ENCODE data around the gene PIK3AP1.
"Not testable (repeated sequence)": the region's sequence is repeated elsewhere in the genome, so short reads cannot be mapped to it uniquely, and the experiment has no call there.

Gene PIK3AP1

GRCh38 chr10:96584035-96584434 lies 136.3 kb downstream of the PIK3AP1 start:
- no peak for DNase-seq (ENCODE audit: low read depth in 2 of 3, low spot score in 2 of 3)

DNA sequence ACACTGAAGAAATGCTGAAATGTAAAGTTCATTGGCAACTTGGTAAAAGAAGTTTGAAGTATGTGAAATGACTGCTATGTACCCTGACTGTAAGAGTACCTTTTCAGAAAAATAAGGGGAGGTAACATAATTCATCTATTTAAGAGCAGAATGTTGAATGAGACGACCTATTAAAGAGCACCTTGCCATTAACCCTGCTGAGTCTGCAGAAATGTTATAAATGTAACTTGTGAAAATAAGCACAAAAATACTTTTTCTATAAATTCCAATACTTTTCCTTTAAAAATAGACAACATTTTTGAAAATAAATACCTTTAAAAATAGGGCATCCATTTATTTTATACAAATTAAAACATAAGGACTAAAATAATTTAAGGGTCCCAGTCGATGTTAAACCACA lies 141.2 kb downstream of the PIK3AP1 start:
- DNase-seq (ENCODE audit: low read depth in 2 of 3, low spot score in 2 of 3): no peak

- DNase-seq (ENCODE audit: low read depth in 2 of 3, low spot score in 2 of 3): no peak
Measured at GRCh38 chr10:96578633-96579032, 141.7 kb downstream of the PIK3AP1 start.

GRCh38 chr10:96578022-96578421 lies 142.3 kb downstream of the PIK3AP1 start:
- no peak for DNase-seq (ENCODE audit: low read depth in 2 of 3, low spot score in 2 of 3)

DNA sequence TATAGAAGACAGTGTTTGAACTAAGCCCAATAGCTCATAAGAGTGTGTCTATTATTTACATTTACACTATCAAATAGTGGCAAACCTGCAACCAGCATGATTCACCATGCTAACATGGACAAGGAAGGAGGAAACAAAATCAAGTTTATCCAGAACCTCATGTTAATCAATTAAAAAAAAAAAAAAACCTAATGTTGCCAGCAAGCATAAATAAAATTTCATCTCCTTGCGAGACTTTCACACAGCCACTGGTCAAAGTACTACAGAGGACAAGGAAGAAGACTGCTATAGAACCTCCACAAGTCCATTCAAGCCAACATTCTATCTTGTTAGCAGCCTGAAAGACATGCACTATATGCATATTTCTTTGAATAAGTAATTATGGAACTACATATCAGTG lies 143.2 kb downstream of the PIK3AP1 start:
- DNase-seq (ENCODE audit: low read depth in 2 of 3, low spot score in 2 of 3): no peak

DNA sequence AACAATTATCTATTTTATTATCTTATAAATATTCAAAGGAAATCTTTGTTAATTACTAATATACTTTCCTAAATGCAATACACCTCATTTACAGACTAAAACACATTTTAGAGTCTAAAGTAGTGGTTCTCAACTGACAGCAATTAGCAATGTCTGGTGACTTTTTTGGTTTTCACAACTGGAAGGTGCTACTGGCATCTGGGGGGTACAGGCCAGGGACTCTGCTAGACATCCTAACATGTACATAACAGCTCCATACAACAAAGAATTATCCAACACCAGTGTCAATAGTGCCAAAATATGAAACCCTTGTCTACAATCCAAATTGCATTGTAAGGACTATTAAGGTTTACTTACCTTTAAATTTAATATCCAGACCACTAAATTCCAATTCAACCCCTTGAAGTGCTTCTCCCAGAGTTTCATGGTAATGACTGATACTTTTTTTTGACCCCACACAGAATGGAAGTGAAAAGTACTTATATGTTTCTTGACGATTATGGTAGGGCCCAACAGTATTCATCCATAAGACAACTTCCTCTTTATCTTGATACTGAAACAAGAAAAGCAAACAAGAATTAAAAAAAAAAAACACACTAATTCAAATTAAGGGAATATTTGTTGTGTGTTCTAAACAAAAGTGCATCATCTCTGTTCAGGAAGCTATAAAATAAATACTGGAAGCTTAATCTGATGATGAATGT lies 143.9 kb downstream of the PIK3AP1 start:
- DNase-seq (ENCODE audit: low read depth in 2 of 3, low spot score in 2 of 3): no peak

DNA sequence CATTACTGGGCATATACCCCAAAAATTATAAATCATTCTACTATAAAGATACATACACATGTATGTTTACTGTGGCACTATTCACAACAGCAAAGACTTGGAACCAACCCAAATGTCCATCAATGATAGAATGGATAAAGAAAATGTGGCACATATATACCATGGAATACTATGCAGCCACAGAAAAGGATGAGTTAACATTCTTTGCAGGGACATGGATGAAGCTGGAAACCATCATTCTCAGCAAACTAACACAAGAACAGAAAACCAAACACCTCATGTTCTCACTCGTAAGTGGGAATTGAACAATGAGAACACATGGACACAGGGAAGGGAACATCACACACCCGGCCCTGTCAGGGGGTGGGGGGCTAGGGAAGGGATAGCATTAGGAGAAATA lies 145.8 kb downstream of the PIK3AP1 start:
- DNase-seq (ENCODE audit: low read depth in 2 of 3, low spot score in 2 of 3): not testable (repeated sequence)

- DNase-seq (ENCODE audit: low read depth in 2 of 3, low spot score in 2 of 3): no peak
Measured at GRCh38 chr10:96573036-96573435, 147.3 kb downstream of the PIK3AP1 start.

DNA sequence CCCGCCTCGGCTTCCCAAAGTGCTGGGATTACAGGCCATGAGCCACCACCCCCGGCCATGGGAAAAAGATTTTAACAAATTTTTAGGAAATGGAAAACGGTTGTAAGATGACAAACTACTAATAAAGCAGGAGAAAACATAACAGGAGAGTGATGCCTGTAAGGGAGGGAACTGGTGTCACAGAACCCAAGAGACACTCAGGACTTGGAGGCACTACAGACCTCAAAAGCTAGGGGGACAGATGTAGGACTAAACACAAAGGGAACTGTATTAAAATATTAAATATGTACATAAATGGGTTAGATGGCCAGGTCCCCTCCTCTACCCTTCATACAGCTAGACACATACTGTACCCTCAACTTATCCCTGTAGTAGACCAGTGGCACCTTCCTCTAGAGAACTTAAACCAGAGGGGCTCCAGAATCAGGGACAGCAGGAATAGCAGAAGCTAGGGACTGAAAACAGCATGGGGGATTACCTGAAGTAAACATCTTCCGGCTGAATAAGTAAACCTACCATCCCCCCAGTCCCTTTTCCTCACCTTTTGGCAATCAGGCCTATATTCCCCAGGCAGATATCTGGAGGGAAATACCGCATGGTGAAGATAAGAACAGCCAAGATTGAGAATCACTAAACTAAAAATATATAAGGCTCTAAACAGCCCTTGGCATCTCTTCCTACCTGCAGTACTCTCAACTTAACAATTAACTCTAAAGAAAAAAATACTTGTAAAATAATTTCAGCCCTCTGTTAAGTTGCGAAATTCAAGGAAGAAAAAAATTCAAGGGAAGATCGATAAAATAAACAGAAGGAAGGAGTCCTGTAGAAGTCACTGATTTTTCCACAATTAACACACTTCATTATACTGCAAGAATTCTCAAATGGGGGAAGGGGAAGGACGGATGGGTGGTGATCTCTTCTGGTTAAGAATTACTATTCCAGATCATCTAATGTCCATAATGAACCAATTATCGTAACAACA lies 149.0 kb downstream of the PIK3AP1 start:
- DNase-seq (ENCODE audit: low read depth in 2 of 3, low spot score in 2 of 3): no peak

- DNase-seq (ENCODE audit: low read depth in 2 of 3, low spot score in 2 of 3): no peak
Measured at GRCh38 chr10:96570511-96570910, 149.8 kb downstream of the PIK3AP1 start.

GRCh38 chr10:96568402-96568801 lies 151.9 kb downstream of the PIK3AP1 start:
- DNase-seq (ENCODE audit: low read depth in 2 of 3, low spot score in 2 of 3): no peak

- no peak for DNase-seq (ENCODE audit: low read depth in 2 of 3, low spot score in 2 of 3)
Measured at GRCh38 chr10:96565774-96566173, 154.5 kb downstream of the PIK3AP1 start.

DNA sequence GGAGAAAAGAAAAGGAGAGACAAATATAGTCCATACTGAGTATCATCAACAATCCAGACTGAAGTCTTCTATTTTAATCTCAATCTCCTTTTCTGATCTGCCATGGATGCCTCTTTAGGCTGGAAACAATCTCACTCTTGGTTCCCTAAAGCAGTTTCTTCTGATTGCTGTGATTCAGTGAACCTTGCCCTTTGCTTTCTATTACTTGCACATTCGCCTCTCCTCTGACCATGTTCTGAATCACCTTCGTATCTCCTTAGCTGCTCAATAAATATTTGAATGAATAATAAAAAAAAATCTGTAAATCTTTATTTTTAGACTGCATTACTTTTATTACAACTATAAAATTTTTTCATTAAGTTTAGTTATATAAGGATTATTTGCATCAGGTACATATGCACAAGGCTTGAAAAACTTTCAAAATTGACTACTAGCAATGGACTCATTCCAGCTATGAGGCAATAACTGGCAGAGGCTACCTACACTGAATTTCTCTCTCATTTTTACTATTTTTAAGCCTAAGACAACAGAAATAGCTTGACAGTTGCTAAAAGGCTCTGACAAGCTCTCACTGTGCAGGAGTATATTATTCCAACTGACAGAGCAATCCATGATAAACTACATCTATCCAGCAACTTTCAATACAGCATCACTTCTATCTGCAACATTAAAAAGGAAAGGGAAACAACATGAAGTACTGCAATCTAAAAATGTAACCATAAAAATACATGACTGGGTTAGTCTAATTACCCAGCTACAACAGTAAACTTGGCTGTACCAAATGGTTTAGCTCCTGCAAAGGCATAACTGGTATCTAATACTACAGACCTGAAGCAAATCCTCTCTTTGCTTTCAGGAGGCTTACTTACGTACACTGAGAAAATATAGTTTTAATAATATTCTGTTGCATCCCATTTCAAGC lies 159.1 kb downstream of the PIK3AP1 start:
- DNase-seq (ENCODE audit: low read depth in 2 of 3, low spot score in 2 of 3): no peak

DNA sequence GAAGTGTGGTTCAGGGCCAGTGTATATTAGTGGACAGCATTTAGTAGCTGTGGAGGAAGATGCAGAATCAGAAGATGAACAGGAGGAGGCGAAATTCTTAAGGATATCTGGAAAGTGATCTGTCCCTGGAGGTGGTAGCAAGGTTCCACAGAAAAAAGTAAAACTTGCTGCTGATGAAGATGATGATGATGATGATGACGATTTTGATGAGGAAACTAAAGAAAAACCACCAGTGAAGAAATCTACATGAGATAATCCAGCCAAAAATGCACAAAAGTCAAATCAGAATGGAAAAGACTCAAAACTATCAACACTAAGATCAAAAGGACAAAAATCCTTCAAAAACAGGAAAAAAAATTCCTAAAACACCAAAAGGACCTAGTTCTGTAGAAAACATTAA lies 159.8 kb downstream of the PIK3AP1 start:
- DNase-seq (ENCODE audit: low read depth in 2 of 3, low spot score in 2 of 3): no peak

DNA sequence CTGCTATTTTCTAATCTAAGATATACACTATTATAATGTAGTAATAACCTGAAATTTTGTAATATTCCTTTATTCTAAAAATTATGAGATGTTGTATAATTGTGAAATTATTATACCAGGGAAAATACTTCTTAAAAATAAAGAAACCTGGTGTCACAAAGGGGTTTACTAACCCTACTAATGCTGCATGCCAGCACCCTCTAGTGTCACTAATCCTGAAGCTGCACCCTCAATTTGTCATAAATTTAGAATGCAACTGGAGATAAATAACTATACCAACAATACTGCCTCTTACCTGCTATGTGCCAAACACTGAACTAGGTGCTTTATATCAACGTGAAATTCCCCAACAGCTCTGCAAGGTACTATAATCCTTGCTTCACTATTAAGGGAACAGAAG lies 164.3 kb downstream of the PIK3AP1 start:
- DNase-seq (ENCODE audit: low read depth in 2 of 3, low spot score in 2 of 3): no peak

GRCh38 chr10:96555330-96555729 lies 165.0 kb downstream of the PIK3AP1 start:
- no peak for DNase-seq (ENCODE audit: low read depth in 2 of 3, low spot score in 2 of 3)

DNA sequence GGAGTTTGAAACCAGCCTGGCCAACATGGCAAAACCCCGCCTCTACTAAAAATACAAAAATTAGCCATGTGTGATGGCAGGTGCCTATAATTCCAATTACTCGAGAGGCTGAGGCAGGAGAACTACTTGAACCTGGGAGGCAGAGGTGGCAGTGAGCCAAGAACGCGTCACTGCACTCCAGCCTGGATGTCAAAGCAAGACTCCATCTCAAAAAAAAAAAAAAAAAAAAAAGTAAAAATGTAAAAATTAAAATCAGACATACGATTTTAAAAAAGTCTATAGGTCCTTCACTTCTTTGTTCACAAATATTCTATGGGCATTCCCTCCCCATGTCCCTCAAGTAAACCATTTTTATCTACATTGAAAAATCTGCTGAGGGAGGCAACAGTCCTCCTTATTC lies 171.7 kb downstream of the PIK3AP1 start:
- no peak for DNase-seq (ENCODE audit: low read depth in 2 of 3, low spot score in 2 of 3)

DNA sequence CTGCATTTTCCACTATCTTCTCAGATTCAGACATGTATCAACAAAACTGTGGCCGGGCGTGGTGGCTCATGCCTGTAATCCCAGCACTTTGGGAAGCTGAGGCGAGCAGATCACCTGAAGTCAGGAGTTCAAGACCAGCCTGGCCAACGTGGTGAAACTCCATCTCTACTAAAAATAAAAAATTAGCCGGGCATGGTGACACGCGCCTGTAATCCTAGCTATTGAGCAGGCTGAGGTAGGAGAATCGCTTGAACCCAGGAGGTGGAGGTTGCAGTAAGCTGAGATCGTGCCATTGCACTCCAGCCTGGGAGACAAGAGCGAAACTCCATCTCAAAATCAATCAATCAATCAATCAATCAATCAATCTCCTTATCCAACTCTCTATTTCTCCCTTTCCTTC lies 174.8 kb downstream of the PIK3AP1 start:
- DNase-seq (ENCODE audit: low read depth in 2 of 3, low spot score in 2 of 3): not testable (repeated sequence)

Data from activated CD8-positive, alpha-beta memory T cell treated with anti-CD3 and anti-CD28 coated beads for 48 hours (primary cell).